Measurements from ENCODE around the gene PARM1.

The PARM1 gene, protein sequence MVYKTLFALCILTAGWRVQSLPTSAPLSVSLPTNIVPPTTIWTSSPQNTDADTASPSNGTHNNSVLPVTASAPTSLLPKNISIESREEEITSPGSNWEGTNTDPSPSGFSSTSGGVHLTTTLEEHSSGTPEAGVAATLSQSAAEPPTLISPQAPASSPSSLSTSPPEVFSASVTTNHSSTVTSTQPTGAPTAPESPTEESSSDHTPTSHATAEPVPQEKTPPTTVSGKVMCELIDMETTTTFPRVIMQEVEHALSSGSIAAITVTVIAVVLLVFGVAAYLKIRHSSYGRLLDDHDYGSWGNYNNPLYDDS

DNA sequence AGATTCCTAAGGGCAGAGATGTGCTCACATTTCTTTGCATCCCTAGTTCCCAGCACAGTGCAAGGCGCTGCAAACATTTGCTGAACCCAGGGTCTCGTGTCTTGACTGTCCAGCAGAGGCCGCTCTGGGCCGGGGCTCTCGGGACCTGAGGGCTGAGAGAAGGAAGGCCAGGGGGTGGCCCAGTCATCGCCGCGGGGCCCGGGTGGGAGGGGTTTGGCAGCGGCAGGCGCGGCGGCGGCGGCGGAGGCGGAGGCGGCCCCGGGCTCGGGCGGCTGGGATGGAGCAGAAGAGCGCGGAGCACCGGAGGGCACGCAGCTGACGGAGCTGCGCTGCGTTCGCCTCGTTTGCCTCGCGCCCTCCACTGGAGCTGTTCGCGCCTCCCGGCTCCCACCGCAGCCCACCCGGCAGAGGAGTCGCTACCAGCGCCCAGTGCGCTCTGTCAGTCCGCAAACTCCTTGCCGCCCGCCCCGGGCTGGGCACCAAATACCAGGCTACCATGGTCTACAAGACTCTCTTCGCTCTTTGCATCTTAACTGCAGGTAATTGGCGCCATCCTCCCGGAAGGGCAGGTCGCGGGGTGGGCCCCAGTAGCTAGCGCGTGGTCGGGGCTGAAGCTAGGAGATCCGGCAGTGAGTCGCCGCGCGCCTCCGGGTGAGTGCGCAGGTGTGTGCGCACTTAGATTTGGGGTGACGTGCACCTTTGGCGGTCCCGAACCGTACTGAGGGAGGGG, at the start of gene PARM1:
PARM1 (plus strand) TSS at position 285 of the 730 bp plus-strand sequence; CDS start at position 497, 212 bp downstream.
- DNase-seq (ENCODE audit: low read depth), result no peak

DNA sequence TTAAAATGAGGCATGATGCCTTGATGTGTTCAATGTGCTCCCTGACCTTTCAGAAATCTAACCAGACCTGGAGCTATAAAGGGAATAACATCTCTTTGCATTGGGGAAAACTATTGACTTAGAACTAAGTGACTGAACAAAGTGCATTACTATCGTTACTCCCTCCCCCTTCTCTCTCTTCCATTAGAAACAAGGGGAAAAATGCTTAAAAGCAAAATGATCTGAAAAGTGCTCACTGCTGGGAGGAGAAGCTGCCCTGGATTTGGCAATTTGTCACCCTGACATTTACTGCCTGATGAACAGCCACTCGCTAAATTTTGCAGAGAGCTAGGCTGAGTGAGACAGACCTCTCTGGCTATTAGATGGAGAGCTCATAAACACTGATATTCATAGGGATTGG, 48.6 kb upstream of the PARM1 start:
- DNase-seq (ENCODE audit: low read depth), result no peak

DNA sequence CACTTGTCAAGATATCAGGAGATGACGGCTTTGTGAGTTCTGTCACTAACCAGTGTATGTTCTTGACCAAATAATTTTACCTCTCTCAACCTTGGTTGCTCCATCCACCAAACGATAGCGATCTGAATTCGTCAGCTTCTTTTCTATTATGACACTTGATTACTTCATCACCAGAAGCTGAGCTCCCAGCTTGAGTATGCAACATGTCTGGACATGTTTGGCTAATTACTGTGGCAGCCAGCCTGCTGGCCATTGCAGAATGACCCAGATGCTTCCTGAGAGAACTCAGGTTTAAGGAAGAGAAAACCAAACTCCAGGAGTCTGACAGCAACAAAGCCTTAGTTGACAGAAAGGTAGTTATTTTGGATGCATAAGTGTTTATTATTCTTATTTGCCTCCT, 46.4 kb upstream of the PARM1 start:
- no peak for DNase-seq (ENCODE audit: low read depth)

DNA sequence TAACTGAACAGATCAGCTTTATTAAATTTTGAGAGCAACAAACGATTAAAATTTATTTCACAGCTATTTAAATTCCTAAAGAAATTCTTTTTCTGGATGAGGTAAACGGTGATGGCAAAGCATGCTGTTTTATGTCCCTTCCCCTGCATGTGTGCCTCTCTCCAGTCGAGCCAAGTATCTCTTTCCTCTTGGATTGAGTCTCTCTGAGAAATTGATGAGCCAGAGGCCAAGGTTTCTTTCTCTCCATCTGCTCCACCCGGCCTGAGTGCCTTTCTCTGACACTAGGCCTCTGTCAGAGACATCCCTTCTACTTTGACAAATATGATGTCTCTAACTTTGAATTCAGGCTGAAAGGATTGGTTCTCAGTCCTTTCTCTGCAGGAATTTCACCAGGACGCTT, 42.6 kb upstream of the PARM1 start:
- DNase-seq (ENCODE audit: low read depth), result no peak

DNA sequence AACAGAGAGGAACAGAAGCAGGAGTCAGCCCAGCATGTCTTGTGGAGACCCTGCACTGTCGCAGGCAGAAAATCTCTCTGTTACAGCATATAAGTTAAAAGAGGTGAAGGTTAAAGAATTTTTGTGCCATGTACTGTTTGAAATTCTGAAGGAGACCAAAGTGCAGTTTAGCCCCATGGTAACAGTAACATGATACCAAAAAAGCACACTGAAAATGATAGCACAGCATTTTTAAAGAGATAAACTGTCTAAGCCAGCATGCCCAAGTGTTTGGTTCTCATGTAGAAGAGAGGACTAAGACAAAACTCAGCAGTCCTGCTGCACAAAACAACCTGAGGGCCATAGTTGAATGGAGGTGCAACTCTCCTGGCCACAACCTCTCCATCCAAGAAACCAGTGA, 41.9 kb upstream of the PARM1 start:
- no peak for DNase-seq (ENCODE audit: low read depth)

DNA sequence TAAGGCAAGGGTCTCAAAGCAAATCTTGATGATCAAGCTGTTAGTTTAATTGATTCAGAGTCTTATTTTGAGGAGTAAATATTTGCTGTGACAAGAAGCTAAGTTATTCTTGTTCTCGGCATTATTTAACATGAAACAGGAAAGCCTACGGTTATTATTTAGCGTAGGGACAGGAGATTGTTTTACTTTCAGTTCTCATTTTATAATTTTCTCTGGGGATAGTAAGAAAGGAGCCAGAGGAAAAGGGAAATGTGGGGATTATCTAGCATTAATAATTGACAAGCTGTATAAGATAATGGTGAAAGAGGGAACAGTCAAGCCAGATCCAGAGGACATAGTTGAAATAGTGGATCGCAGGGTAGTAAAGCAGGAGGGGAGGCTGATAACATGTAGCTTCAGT, 39.7 kb upstream of the PARM1 start:
- DNase-seq (ENCODE audit: low read depth), result no peak

DNA sequence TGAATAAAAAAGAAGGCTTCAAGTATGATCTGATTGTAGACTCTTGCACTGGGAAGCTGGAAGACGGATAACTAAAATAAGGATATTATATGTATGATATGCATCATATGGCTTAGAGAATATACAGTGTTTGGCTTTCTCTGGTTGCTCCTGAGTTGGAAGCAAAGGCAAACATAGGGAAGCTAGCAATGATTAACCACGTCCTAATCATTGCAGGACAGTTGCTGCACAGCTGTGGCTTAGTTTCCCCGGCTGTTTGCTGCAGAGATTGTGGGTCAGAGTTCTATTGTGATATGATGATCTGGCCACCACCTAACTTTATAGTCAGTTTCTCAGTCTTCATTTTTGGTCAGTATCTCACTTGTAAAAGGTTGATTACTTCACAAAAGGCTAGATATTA, 36.3 kb upstream of the PARM1 start:
- no peak for DNase-seq (ENCODE audit: low read depth)

DNA sequence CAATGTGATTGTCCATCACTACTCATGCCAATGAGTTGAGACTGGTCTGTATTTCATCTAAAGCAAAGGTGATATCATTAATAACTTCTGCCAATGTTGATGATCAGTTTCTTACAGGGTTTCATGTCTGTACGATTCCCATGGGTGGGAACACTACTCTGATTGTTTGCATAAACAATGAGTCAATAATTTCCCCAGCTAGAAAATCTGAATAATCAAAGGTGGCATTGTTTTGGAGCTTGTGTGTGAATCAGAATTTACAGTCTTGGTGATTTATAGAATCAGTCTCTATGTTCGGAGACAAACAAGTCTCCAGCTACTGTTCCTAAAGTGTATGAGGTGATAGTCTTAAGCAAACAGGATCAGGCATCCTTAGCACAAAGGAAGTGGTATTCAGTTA, 35.5 kb upstream of the PARM1 start:
- DNase-seq (ENCODE audit: low read depth), result no peak

DNA sequence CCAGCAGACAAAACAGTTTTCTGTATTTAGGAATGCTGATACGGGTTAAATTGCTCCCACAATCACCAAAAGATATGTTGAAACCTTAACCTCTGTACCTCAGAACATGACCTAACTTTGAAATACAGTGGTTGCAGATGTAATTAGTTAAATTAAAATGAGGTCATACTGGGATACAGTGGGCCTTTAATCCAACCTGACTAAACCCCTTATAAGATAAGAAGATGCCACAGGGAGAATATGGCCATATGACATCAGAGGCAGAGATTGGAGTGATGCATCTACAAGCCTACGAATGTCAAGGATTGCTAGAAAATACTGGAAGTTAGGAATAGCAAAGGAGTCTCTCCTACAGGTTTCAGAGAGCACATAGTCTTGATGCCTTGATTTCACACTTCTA, 32.1 kb upstream of the PARM1 start:
- no peak for DNase-seq (ENCODE audit: low read depth)

DNA sequence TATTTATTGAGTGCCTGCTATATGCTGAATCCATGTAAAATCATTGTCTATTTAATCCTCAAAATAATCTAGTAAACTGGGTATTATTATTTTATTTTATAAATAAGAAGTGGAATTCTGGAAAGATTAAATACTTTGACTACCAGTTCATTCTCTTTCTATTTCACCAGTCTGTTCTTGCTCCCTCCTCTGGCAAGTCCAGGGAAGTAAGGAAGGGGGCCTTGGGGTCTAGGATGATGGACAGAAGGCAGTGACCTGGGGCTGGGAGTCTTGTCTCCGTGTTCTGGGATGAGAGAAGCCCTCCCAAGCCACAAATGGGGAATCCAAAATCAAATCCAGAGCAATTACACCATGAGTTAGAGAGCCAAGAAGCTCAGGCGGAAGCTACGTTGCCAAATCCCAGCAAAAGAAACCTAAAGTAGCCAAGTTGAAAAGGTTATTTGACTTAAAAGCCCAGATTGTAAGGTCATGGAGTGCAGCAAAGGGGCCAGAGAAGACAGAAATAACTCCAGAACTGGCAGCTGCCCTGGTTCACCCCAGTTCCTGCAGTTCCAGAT, 28.3 kb upstream of the PARM1 start:
- no peak for DNase-seq (ENCODE audit: low read depth)

DNA sequence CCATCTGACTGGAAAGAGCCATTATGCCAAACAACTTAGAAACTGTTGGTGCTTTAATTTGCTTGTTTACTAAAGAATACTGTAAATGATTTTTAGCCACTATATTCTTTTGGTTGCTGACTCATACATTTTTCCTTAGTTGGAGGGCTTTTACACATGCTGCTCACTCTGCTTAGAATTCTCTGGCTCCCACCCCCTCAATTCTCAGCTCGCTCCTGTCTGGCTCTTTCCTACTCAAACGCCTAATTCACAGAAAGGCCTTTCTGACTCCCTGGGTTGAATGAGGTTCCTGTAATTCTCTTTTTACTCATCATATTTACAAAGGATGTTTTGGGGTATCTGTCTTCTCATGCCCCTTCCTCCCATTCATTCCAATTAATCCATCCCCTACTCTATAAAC, 26.1 kb upstream of the PARM1 start:
- no peak for DNase-seq (ENCODE audit: low read depth)

DNA sequence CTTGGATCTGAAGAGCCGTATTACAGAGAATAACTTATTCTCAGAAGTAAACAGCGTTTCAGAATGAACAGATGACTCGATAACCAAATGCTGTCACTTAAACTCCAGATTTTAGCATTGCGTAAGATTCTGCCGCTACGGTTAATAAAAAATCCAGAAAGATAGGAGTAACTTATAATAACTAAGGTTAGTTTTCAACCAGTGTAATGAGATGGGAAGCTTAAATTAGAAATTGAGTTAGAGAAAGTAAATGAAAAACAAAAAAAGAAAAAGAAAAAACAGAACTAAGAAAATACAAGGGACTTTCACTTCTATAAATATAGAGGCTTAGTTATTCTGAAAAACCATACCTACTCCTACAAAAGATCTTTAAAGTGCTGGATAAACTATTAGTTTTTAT, 13.1 kb upstream of the PARM1 start:
- no peak for DNase-seq (ENCODE audit: low read depth)

DNA sequence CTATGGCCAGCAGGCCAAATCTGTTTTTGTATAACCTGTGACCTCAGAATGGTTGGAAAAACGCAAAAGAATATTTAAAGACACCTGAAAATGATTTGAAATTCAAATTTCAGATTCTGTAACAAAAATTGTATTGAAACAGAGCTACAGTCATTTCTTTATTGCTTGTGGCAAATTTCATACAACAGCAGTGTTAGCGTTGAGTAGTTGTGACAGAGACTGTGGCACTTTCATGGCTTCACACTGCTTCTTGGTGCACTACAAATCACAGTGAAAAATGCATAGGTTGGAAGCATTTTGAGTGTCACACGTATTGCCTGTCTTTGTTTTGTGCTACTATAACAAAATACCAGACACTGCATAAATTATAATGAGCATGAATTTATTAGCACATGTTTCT, 12.2 kb upstream of the PARM1 start:
- DNase-seq (ENCODE audit: low read depth), result no peak

DNA sequence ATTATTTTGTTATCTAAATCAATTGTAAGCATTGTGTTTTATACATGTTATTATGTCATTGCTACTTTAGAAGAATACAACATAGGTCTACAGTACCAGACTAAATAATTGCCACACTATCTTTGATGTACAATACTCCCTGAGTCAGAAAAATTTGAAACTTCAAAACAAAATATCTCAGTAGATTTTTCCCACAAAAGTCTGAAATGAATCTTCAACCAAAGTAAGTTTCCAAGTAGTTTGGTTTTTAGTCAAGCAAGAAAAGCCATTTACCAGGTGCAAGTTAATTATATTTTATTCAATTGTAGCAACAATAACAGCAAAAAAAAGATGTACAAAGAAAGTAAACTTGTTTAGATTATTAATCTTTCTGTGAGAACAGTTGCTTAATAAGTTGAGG, 11.4 kb upstream of the PARM1 start:
- no peak for DNase-seq (ENCODE audit: low read depth)

DNA sequence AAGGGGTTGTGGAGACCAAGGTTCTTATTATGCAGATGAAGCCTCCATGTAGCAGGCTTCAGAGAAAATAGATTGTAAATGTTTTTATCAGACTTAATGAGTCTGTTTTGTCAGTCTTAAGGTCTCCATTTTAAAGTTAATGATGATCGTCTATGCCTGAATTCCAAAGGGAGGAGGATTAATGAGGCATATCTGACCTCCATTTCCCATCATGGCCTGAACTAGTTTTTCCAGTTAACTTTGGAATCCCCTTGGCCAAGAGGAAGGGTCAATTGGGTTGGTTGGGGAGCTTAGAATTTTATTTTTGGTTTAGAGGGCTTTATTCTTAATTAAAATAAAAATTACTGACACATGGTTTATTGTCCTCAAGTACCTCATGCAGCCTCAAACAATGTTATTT, 6.9 kb upstream of the PARM1 start:
- no peak for DNase-seq (ENCODE audit: low read depth)

DNA sequence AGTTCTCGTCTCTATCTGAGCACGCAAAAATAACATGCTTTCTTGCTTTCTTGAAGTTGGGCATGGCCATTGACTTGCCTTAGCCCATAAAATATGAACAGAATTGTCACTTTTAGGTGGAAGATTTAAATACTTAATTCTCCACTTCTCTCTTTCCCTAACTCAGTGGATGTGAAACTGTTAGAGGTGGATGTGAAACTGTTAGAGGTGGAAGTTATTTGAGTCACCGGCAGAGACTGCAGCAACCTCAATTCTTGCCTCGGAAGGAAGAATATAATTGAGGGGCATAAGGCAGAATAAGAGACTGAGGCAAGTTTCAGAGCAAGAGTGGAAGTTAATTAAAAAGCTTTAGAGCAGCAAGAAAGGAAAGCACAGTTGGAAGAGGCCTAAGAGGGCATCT, 2.8 kb upstream of the PARM1 start:
- no peak for DNase-seq (ENCODE audit: low read depth)

DNA sequence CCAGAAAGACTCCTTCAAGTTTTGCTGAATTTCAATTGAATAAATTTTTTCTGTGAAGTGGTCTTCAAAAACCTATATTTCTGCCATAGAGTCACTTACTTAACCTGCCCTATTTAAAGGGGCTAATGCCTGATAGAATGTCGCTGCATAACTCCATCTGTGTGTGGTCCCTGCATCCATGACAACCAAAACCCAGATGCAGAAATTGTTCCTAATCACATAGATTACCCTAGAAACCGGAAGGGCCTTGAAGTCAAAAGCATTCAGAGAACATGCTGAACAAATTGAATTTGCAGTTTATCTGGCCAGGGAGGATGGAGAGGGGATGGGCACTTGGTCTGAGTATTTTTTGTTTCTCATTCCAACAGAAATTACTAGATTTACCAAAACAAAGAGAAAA, 1.5 kb upstream of the PARM1 start:
- DNase-seq (ENCODE audit: low read depth), result no peak

DNA sequence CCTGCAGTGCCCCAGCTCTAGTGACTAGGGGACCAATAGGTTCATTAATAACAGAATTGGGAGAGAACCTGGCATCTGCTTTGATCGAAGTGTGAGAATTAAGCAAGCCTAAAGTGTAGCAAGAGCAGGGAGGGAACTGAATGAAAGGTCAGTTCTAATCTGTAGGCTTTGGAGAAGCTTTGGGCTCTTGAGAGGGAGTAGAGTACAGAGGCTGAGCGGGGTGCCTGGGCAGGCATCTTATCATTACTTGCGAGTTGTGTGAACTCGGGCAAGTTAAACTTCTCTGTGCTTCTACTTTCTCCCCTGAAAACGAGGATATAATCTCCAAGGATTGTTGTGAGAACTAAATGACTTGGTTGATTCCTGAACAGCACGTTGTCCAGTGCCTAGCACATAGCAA, 906 bp upstream of the PARM1 start:
- no peak for DNase-seq (ENCODE audit: low read depth)

DNA sequence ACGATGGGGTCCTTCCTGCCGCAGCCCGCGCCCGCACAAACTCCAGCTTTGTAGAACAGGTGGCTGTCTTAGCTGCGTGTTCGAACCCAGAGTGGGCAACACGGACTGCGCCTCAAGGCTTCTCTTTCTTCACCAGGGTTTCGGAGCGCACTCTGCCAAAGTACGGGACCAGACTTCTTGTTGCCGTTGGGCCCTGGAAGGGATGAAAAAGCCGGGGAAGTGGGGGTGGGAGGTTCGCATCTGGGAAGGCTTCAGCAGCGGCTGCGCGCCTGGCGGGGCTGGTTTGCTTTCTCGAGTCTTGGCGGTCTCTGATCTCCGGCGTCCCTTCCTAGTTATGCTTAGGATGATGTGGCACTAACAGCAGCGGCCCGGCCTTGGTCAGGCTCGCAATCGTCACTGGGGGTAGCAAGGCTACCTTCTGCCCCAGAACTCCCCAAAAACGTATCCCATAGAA, 673 bp downstream of the PARM1 start:
- no peak for DNase-seq (ENCODE audit: low read depth)

DNA sequence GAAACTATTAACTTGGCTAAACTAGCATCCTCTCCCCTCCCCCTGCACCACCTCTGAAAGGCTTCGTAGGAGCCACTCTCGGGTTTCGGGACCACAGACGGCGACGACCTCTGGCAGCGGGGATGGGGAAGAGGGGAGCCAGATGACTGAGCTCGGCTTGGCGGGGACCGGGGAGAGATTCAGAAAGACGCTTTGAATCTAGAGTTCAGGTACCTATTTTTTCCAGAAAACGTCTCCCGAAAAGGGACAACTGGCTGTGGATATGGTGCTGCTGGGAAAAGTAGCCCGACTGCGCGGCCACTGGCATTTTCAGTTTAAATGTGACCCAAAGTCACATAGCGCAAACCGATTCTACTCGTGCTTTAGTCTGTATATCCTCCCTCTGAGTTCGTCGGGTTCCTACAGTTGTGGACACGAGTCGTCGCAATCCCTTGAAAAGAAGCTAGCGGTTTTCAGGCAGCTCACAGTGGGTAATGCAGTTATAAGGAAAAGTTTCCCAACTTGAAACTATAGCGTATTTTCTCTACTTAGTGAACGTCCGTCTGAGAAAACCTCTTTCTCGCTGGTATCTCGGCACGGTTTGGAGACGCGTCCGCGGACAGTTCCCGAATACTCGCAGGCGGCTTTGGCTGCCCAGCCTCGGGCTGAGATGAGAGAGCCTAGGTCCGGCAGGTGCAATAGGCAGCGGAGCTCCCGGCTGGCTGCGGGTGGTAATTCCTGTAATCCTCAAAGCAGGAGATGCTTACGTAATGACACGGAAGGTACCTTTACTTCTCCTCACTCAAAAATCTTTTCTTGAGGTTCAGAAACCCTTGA, 1.3 kb downstream of the PARM1 start:
- DNase-seq (ENCODE audit: low read depth), result no peak

DNA sequence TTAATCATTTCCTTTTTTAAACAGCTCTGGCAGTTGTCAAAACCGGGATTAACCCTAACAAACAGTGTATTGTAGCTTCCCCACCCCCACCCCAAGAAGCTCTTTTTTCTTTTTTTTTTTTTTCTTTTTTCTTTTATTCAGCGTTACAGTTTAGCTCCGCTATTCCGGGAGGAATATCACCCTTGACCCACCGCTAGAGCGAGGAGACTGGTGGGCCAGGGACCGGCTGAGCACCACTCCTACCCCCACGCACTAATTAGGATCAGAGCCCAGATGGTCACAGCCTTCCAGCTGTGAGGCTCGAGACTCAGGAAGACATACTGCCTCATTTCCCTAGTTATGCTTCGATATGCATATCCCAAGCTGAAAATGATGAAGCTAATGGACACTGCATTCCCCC, 2.0 kb downstream of the PARM1 start:
- no peak for DNase-seq (ENCODE audit: low read depth)

DNA sequence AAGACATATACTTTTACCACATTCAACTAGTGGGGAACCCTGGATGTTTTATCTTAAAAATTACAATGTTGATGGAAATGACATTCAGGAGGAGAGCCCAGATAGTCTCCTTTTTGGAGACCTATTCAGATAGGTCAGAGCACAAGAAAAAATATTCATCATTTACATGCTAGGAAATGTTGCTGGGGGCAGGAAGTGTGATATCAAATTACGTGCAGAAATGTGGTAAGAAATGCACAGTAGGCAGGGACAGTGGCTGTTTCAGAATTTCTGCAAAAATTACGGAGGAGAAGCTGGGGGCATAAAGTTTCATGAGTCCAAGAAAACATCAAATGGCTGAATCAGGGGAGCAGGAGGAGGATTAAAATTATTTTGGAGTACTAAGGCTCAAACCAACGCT, 8.2 kb downstream of the PARM1 start:
- no peak for DNase-seq (ENCODE audit: low read depth)

Measured in HS-27A (cell line).